Measurements from ENCODE around the gene SF3B3. TPM values are rescaled to one million over a fixed set of nuclear protein-coding genes. Genes with fewer than 3 reads are reported as not detected.

Gene SF3B3
- total and polyA plus RNA-seq, 2 donors (not counting 3 experiments of a cell fraction or from before 2014, with no cell fraction given), result 167 to 324 TPM

- POLR2A ChIA-PET, result interaction anchor here (1.0 kb wide), 1 partner anchor 72 kb away, joined by 3 read pairs; no protein-coding TSS in a partner anchor
- peaks cover 24% of the 10 kb centered on the region for H3K4me1 ChIP-seq (ENCODE audit: control insufficient read depth, extremely low read depth, insufficient read depth, low read length)
- H3K79me2 ChIP-seq (ENCODE audit: control insufficient read depth, insufficient read depth, low read length), result no peaks in the 10 kb centered on the region
- DNase-seq (ENCODE audit: low read depth, low spot score) (no peak), FAIRE-seq (no peak)
- H3K9me3 ChIP-seq (replicated peaks; ENCODE audit: control insufficient read depth, insufficient read depth, low read length), result no peaks in the 10 kb centered on the region
- no peaks in the 10 kb centered on the region for H4K20me1 ChIP-seq (replicated peaks; ENCODE audit: control insufficient read depth, extremely low read depth, insufficient read depth, low read length)
- no peak overlapping the region for H2AFZ ChIP-seq (ENCODE audit: low read depth, low read length)
- intact Hi-C loops (cut with micrococcal nuclease) (loop anchor here (10.0 kb wide), 1 partner anchor 195 kb away; no protein-coding TSS in a partner anchor), dilution Hi-C loops (cut with MboI; ENCODE audit: extremely low pct_ligation_motif_present, low sequenced_read_pairs) (no loop called here)
- H3K9ac ChIP-seq (replicated peaks; ENCODE audit: extremely low read depth, insufficient read depth, low read length), result no peak overlapping the region
- no TSS peak for BruUV-seq (replicated peaks)
- H3K4me3 ChIP-seq (replicated peaks in 1 of 3; ENCODE audit: insufficient read depth in 1 of 3, low read depth in 1 of 3, low read length in 3 of 3), result no peak overlapping the region
- CTCF ChIA-PET, result interaction anchor here (1.0 kb wide), 1 partner anchor 71 kb away, joined by 4 read pairs; no protein-coding TSS in a partner anchor
- H3K27me3 ChIP-seq (ENCODE audit: control insufficient read depth in 2 of 2, insufficient read depth in 2 of 2, low read length in 2 of 2), result no peaks in the 10 kb centered on the region
- no peaks in the 10 kb centered on the region for H3K9me1 ChIP-seq (replicated peaks; ENCODE audit: control insufficient read depth, extremely low read depth, insufficient read depth, low read length)
- no peaks in the 10 kb centered on the region for H3K36me3 ChIP-seq (ENCODE audit: control insufficient read depth in 2 of 2, extremely low read depth in 1 of 2, insufficient read depth in 2 of 2, low read length in 2 of 2)
- no peak for TF ChIP-seq FOS (IDR thresholded peaks at IDR 0.05; ENCODE audit: borderline replicate concordance, insufficient read depth, low read length)
- no peak for TF ChIP-seq MAX (IDR thresholded peaks at IDR 0.05; ENCODE audit: insufficient read depth, insufficient read length)
- TF ChIP-seq GATA2 (IDR thresholded peaks at IDR 0.05; ENCODE audit: insufficient read depth, insufficient read length, low read depth, low read length), result no peak
- TF ChIP-seq MYC (IDR thresholded peaks at IDR 0.05; ENCODE audit: low read depth, low read length), result no peak
- TF ChIP-seq POLR2AphosphoS5 (IDR thresholded peaks at IDR 0.05; ENCODE audit: insufficient read depth, low read depth, low read length), result no peak
- TF ChIP-seq CTCF (IDR thresholded peaks at IDR 0.05; ENCODE audit: extremely low read depth in 1 of 2, insufficient read depth in 1 of 2, low read depth in 1 of 2, low read length in 2 of 2), result no peak
- no peak for TF ChIP-seq JUN (IDR thresholded peaks at IDR 0.05; ENCODE audit: borderline replicate concordance, insufficient read depth, insufficient read length, low read depth)
- no peak for TF ChIP-seq POLR2A (IDR thresholded peaks at IDR 0.05; ENCODE audit: low read depth, low read length)
- TF ChIP-seq EZH2 (IDR thresholded peaks at IDR 0.05; ENCODE audit: borderline replicate concordance, low read depth, low read length, severe bottlenecking), result no peak
- H3K27ac ChIP-seq (ENCODE audit: insufficient read depth, low read depth, low read length), result no peak overlapping the region
- no peak overlapping the region for H3K4me2 ChIP-seq (ENCODE audit: insufficient read depth, low read length)
These were observed 56.3 kb downstream of the SF3B3 start for GRCh38 chr16:70579648-70580630.

Measured in endothelial cell of umbilical vein (primary cell).